SK-N-MC (cell line): ENCODE measurements around the gene TACR2.

Source experiments
- DNase-seq: peaks from one replicate; pipeline ENCODE4 v3.0.0-alpha.2; 2011; ENCODE audit warnings: low read depth, low spot score
- H3K27ac ChIP-seq: fragments of 200-600 bp; sonication (generic); 2 replicates; pipeline ENCODE4 v1.5.1; 2016; ENCODE audit warnings: mixed run types
- H3K36me3 ChIP-seq: fragments of 200-600 bp; sonication (generic); 2 replicates; pipeline ENCODE4 v1.6.1; 2017; ENCODE audit warnings: antibody characterized with exemption, low read length, mixed read lengths; ENCODE audit not compliant: insufficient read depth
- H3K4me3 ChIP-seq: fragments of 200-600 bp; sonication (generic); 2 replicates; pipeline ENCODE4 v1.5.1; 2016
- H3K9ac ChIP-seq: fragments of 200-600 bp; sonication (generic); 2 replicates; pipeline ENCODE4 v1.8.0; 2017; ENCODE audit warnings: mixed run types, mixed read lengths; ENCODE audit not compliant: insufficient read length
- H3K9me3 ChIP-seq: fragments of 200-600 bp; sonication (generic); 2 replicates; pipeline ENCODE4 v1.6.1; 2017; ENCODE audit warnings: low read depth, mild to moderate bottlenecking, antibody characterized with exemption, low read length, moderate library complexity, mixed read lengths
- EZH2 ChIP-seq: fragments of 200-600 bp; sonication (generic); IDR thresholded peaks from one replicate; pipeline ENCODE4 v1.6.1; 2017; ENCODE audit warnings: antibody characterized with exemption
- FOXP2 ChIP-seq: optimal IDR thresholded peaks from 2 replicates; pipeline ENCODE3; 2011; ENCODE audit warnings: mild to moderate bottlenecking, moderate library complexity; ENCODE audit not compliant: insufficient read depth; ENCODE audit errors: extremely low read length, control extremely low read depth
- POLR2AphosphoS5 ChIP-seq: IDR thresholded peaks from 2 replicates; pipeline ENCODE4 v1.6.1; 2012; ENCODE audit warnings: mild to moderate bottlenecking, low read depth, low read length, borderline replicate concordance

TACR2 gene

DNA sequence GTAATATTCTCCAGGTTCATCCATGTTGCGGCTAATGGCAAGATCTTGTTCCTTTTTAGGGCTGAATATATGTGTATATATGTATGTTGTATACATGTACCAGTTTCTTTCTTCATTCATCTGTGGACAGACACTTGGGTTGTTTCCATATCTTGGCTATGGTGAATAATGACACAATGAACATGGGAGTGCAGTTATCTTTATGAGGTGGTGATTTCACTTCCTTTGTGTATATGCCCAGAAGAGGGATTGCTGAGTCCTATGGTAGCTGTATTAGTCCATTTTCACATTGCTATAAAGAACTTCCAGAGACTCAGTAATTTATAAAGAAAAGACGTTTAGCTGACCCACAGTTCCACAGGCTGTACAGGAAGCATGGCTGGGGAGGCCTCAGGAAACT, 17.5 kb upstream of the TACR2 start:
- H3K9ac ChIP-seq, result no peak overlapping the region
- no peak overlapping the region for H3K4me3 ChIP-seq
- TF ChIP-seq FOXP2, result no peak
- no peak for TF ChIP-seq POLR2AphosphoS5
- no peak for TF ChIP-seq EZH2
- no peak overlapping the region for H3K27ac ChIP-seq
- no peaks in the 10 kb centered on the region for H3K36me3 ChIP-seq
- no peaks in the 10 kb centered on the region for H3K9me3 ChIP-seq
- no peak for DNase-seq

DNA sequence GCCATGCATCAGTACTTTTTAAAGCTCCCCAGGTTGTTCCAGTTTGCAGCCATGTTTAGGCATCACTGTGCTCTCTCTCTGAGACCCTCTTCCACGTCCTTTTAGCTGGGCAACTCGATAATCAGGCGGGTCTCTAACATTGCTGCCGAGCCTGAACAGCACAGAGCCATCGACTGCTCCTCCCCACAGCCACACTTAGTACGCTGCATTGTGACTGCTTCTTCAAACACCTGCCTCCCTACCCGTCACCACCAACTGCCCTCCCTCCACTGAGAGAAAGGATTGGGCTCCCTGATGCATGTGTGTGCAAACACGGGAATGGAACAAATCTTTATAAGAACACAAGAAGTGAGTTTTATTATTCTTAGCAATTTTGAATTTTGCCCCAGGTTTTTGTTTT, 11.4 kb upstream of the TACR2 start:
- Histone ChIP-seq H3K9me3 (no peaks in the 10 kb centered on the region), H3K27ac (no peak overlapping the region), H3K9ac (no peak overlapping the region), H3K36me3 (no peaks in the 10 kb centered on the region), H3K4me3 (no peak overlapping the region)
- no peak for DNase-seq
- TF ChIP-seq POLR2AphosphoS5 (no peak), EZH2 (no peak), FOXP2 (no peak)

DNA sequence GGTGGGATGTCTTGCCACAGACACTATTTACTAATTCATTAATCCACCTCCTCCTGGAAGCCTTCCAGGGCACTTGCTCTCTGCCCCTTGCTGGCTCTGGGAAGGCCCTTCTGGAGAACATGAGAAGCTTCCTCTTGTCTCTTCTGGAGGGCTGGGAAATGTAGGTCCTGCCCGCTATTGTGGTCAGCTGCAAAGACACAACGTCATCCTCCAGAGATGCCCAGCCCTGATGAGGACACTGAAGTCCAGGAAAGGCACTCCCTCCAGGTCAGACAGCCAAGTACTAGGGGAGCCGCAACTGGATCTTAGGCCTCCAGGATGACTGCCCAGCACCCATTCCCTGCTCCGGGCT, 9.6 kb upstream of the TACR2 start:
- no peak overlapping the region for H3K9ac ChIP-seq
- H3K9me3 ChIP-seq, result no peaks in the 10 kb centered on the region
- DNase-seq, result no peak
- H3K27ac ChIP-seq, result no peak overlapping the region
- H3K36me3 ChIP-seq, result no peaks in the 10 kb centered on the region
- TF ChIP-seq POLR2AphosphoS5, result no peak
- no peak for TF ChIP-seq FOXP2
- no peak for TF ChIP-seq EZH2
- H3K4me3 ChIP-seq, result no peak overlapping the region

GRCh38 chr10:69425511-69426298, 9.0 kb upstream of the TACR2 start:
- no peaks in the 10 kb centered on the region for H3K9me3 ChIP-seq
- no peak for TF ChIP-seq FOXP2
- TF ChIP-seq POLR2AphosphoS5, result no peak
- no peak for TF ChIP-seq EZH2
- H3K4me3 ChIP-seq, result no peak overlapping the region
- no peak overlapping the region for H3K9ac ChIP-seq
- no peaks in the 10 kb centered on the region for H3K36me3 ChIP-seq
- no peak overlapping the region for H3K27ac ChIP-seq
- DNase-seq, result no peak

DNA sequence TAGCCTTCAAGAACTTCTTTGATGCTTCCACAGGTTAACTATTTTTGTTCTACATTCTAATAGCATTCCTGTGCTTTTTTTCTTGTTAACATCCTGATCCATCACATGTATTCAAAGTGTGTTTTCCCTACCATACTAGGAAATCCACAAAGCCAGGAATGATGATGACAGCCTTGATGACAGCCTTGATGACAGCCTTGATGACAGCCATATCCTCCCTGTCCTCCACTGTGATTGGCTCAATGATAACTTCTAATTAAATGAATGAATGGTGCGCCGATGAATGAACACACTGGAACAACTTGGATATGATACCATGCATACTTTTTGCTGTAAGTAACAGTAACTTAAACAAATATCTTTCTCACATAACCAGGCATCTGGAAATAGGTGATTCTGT, 8.3 kb upstream of the TACR2 start:
- no peaks in the 10 kb centered on the region for H3K36me3 ChIP-seq
- no peak for TF ChIP-seq POLR2AphosphoS5
- no peak for TF ChIP-seq FOXP2
- no peak for TF ChIP-seq EZH2
- no peak overlapping the region for H3K4me3 ChIP-seq
- H3K9ac ChIP-seq, result no peak overlapping the region
- no peak for DNase-seq
- no peaks in the 10 kb centered on the region for H3K9me3 ChIP-seq
- H3K27ac ChIP-seq, result no peak overlapping the region

- Histone ChIP-seq H3K36me3 (no peaks in the 10 kb centered on the region), H3K27ac (no peak overlapping the region), H3K4me3 (no peak overlapping the region), H3K9me3 (no peaks in the 10 kb centered on the region), H3K9ac (no peak overlapping the region)
- no peak for TF ChIP-seq EZH2
- no peak for TF ChIP-seq POLR2AphosphoS5
- no peak for TF ChIP-seq FOXP2
- DNase-seq, result no peak
Observed at GRCh38 chr10:69422676-69423075, 6.0 kb upstream of the TACR2 start.

DNA sequence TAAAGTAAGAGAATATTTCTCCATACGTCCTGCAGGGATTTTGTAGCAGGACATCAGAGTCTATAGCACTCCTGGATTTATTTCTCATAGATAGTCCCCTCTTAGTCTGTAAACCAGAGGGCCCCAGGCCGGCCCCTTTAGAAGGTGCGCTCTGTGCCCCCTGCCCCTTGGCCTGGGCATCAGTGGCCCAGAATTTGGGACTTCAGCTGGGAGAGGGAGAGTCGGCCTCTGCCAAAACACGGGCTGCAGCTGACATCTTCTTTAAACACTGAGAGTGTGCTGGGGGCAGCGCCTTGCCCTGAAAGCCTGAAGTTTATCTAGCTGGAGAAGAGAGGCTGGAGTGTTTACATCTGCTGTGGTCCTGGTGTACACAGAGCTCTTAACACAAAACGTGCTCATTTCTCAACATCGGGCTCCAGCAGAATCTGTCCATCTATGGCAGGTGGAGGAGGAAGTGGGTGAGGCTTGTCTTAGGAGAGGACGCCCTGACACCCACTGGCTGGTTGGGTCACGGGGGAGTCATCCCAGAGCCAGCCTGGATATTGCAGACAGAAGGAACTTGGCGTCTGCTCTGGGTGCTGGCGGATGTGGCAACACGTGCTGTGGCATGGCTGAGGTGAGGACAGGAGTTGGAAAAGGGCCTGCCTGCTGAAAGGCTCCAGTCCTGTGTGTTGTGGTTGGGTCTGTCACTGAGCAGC, 5.0 kb upstream of the TACR2 start:
- H3K4me3 ChIP-seq, result no peak overlapping the region
- no peak overlapping the region for H3K27ac ChIP-seq
- no peak for DNase-seq
- no peaks in the 10 kb centered on the region for H3K36me3 ChIP-seq
- TF ChIP-seq POLR2AphosphoS5 (no peak), EZH2 (no peak), FOXP2 (no peak)
- H3K9ac ChIP-seq, result no peak overlapping the region
- no peaks in the 10 kb centered on the region for H3K9me3 ChIP-seq

GRCh38 chr10:69419744-69420126, 3.0 kb upstream of the TACR2 start:
- TF ChIP-seq EZH2, result no peak
- TF ChIP-seq POLR2AphosphoS5, result no peak
- no peak for TF ChIP-seq FOXP2
- DNase-seq, result no peak
- no peaks in the 10 kb centered on the region for H3K36me3 ChIP-seq
- no peaks in the 10 kb centered on the region for H3K9me3 ChIP-seq
- no peak overlapping the region for H3K4me3 ChIP-seq
- no peak overlapping the region for H3K9ac ChIP-seq
- H3K27ac ChIP-seq, result no peak overlapping the region

GRCh38 chr10:69419096-69419743, 2.5 kb upstream of the TACR2 start:
- Histone ChIP-seq H3K9me3 (no peaks in the 10 kb centered on the region), H3K36me3 (no peaks in the 10 kb centered on the region), H3K9ac (no peak overlapping the region), H3K27ac (no peak overlapping the region), H3K4me3 (no peak overlapping the region)
- no peak for DNase-seq
- TF ChIP-seq POLR2AphosphoS5 (no peak), EZH2 (no peak), FOXP2 (no peak)
